ENCODE data around the gene CPSF4. TPM values are rescaled to one million over a fixed set of nuclear protein-coding genes. Genes with fewer than 3 reads are reported as not detected.

The CPSF4 gene
- total RNA-seq, 4 donors from 2014 or later, result 13.6 to 34.6 (median 23.0) TPM

DNA sequence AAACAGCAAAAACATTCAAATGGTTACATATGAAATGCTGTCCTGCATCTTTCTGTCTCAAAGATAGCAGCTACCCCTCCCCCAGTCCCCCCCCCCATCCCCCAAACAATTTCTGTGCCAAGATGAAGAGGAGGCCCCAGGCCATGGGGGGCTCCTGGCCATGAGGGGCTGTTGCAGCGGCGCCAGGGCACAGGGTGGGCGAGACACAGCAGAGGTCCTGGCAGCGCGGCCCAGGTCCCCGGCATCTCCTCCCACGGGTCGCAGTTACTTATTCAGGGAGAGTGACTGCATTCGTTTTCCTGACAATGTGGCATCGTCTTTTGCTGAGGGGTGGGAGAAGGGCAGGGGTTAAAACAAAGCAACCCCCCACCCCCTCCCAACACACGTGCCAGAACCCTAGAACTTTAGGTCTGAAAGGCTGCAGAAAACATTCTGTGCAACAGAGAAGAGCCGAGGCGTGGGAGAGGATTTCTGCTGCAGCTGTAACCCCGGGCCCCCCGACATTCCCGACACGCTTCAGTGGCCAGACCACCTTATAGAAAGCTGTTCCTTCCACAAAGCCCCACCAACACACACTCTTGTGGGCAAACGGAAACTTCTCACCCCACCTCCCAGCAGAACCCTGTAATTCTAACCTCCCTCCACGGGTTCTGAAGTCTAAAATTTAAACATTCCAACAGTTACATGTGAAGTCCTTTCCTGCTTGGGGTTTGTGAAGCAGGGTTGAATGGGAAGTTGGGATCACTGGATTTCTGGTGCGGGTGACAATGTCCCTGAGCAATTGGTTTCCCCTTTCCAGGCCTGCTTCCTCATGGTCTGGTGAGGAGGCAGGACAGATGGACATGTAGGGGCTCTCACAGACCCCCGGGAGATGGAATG is 42.1 kb upstream of the CPSF4 start:
- 56 to 57% methylated on average over 2 to 9 of the region's 21 CpGs for WGBS, 2 donors (ENCODE audit: low coverage in 1 of 2)
- peaks cover 0 to 25% (median 6%) of the 10 kb centered on the region in 3 donors for H3K4me1 ChIP-seq

DNA sequence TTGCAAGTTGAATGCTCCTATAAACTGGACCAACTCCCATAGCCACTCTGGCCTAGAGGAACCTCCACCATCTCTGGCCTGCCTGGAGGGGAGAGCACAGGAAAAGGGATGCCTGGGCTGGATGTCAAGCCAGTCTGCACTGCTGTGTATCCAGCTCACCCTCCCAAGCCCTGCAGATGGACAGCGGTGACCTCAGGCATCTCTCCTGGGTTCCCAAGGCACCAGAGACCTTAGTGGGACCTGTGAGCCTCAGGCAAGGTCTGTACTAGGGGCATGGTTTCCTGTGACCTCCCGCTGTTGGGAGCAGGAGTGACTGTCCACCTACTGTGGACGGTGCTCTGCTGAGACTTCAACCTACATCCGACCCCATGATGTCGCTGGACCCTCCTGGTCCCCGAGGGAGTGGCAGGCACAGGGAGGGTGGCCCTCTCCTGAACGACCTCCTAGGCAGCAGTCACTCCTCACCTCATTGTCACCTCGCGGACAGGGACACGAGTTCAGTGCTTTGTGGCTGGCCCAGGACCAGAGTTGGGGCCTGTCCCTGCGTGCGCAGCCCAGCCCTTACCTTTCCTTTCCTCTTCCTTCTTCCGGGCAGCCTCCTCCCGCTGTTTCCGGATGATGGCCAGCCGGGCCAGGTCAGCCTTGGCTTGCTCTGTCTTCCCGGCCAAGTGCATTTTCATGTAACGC is 41.3 kb upstream of the CPSF4 start:
- H3K4me1 ChIP-seq, result peaks cover 0 to 17% (median 3%) of the 10 kb centered on the region in 3 donors
- no peak overlapping the region for H3K27ac ChIP-seq
- no peak overlapping the region for H3K4me3 ChIP-seq
- no peaks in the 10 kb centered on the region for H3K27me3 ChIP-seq
- TF ChIP-seq POLR2A (IDR thresholded peaks at IDR 0.05) (no peak), EP300 (IDR thresholded peaks at IDR 0.05) (no peak), POLR2AphosphoS5 (IDR thresholded peaks at IDR 0.05) (no peak)
- TF ChIP-seq, protein P1, sequence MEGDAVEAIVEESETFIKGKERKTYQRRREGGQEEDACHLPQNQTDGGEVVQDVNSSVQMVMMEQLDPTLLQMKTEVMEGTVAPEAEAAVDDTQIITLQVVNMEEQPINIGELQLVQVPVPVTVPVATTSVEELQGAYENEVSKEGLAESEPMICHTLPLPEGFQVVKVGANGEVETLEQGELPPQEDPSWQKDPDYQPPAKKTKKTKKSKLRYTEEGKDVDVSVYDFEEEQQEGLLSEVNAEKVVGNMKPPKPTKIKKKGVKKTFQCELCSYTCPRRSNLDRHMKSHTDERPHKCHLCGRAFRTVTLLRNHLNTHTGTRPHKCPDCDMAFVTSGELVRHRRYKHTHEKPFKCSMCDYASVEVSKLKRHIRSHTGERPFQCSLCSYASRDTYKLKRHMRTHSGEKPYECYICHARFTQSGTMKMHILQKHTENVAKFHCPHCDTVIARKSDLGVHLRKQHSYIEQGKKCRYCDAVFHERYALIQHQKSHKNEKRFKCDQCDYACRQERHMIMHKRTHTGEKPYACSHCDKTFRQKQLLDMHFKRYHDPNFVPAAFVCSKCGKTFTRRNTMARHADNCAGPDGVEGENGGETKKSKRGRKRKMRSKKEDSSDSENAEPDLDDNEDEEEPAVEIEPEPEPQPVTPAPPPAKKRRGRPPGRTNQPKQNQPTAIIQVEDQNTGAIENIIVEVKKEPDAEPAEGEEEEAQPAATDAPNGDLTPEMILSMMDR (IDR thresholded peaks at IDR 0.05), result no peak
- no peaks in the 10 kb centered on the region for H3K9me3 ChIP-seq
- ATAC-seq, result no peak
- 76 to 84% methylated on average over 8 to 14 of the region's 18 CpGs for WGBS, 2 donors (ENCODE audit: low coverage in 1 of 2)
- peaks cover 0 to 86% of the 10 kb centered on the region in 2 donors for H3K36me3 ChIP-seq

More for the DNA sequence above, 42.1 kb upstream of the CPSF4 start:
- Histone ChIP-seq H3K27ac (no peak overlapping the region), H3K27me3 (no peaks in the 10 kb centered on the region), H3K9me3 (no peaks in the 10 kb centered on the region), H3K4me3 (no peak overlapping the region), H3K36me3 (peaks cover 0 to 83% of the 10 kb centered on the region in 2 donors)
- ATAC-seq, result no peak
- TF ChIP-seq POLR2AphosphoS5 (IDR thresholded peaks at IDR 0.05), result no peak
- TF ChIP-seq, protein P1 (IDR thresholded peaks at IDR 0.05), result no peak
- no peak for TF ChIP-seq EP300 (IDR thresholded peaks at IDR 0.05)
- no peak for TF ChIP-seq POLR2A (IDR thresholded peaks at IDR 0.05)

DNA sequence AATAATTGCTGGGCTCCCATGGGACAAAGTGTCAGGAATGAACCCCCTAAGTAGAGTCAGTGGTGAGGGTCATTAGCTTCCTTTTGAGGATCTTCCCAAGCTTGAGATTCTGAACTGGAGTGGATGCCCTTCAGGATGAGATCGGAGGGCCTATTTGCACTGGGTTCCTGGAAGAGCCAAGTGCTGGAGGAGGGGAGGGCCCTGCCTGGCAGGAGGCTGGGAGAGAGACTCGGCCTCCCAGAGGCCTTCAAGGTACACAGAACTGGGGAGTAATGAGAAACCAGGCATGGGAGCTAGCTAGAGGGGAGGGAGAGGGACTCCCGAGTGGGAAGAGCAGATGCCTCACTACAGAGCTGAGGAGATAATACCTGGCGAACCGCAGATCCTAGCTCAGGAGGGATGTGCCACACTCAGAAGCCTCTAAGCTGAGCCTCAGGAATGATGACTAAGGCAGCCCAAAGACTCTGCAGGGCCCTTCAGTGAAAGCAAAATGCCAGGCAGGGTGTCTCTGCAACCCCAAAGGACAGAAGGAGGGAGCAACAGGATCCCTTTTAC is 39.8 kb upstream of the CPSF4 start:
- no CpG with 5 or more reads among the region's 5 CpGs for WGBS, 2 donors (ENCODE audit: low coverage in 1 of 2)
- no peak overlapping the region for H3K27ac ChIP-seq
- ATAC-seq, result no peak
- H3K27me3 ChIP-seq, result no peaks in the 10 kb centered on the region
- H3K4me1 ChIP-seq, result peaks cover 0 to 6% (median 0%) of the 10 kb centered on the region in 3 donors
- H3K4me3 ChIP-seq, result no peak overlapping the region
- TF ChIP-seq POLR2AphosphoS5 (IDR thresholded peaks at IDR 0.05) (no peak), POLR2A (IDR thresholded peaks at IDR 0.05) (no peak)
- TF ChIP-seq, protein P1 (IDR thresholded peaks at IDR 0.05), result no peak
- H3K36me3 ChIP-seq, result peaks cover 0 to 98% of the 10 kb centered on the region in 2 donors
- no peaks in the 10 kb centered on the region for H3K9me3 ChIP-seq

DNA sequence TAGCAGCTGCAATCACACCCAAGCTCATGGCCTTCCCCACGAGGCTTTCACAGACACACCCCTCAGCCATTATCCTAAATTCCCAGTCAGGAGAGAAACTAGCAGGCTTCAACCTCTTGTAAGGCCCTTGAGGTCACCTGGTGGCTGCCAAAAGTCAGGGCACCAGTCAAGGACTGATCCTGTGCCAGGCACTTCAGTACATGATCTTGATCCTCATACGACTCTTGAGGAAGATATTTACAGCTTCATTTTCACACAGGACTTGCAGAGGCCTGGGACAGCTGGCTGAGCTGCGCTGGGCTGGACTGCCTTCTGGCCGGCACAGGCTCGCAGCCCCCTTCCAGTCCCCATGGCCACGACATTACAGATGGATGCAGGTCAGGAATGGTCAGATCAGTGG is 39.1 kb upstream of the CPSF4 start:
- no peak for TF ChIP-seq POLR2AphosphoS5 (IDR thresholded peaks at IDR 0.05)
- TF ChIP-seq POLR2A (IDR thresholded peaks at IDR 0.05), result no peak
- no peak for TF ChIP-seq EP300 (IDR thresholded peaks at IDR 0.05)
- TF ChIP-seq, protein P1 (IDR thresholded peaks at IDR 0.05), result no peak
- peaks cover 0 to 100% of the 10 kb centered on the region in 2 donors for H3K36me3 ChIP-seq
- no peak for ATAC-seq

More for the DNA sequence above, 39.1 kb upstream of the CPSF4 start:
- no peaks in the 10 kb centered on the region for H3K9me3 ChIP-seq
- no peaks in the 10 kb centered on the region for H3K27me3 ChIP-seq
- peak overlapping the region in 1 of 4 donors; percentile 8 for H3K27ac ChIP-seq
- peaks cover 0 to 10% (median 0%) of the 10 kb centered on the region in 3 donors for H3K4me1 ChIP-seq
- WGBS, 2 donors (ENCODE audit: low coverage in 1 of 2), result 11 to 75% methylated on average over 1 to 2 of the region's 6 CpGs
- no peak overlapping the region for H3K4me3 ChIP-seq

Data from gastroesophageal sphincter (tissue), 4 donors.